ENCODE results near the gene ADAMTSL2.

Gene ADAMTSL2

GRCh38 chr9:133518200-133518599, 16.3 kb upstream of the ADAMTSL2 start:
- Histone ChIP-seq H2AFZ (ENCODE audit: low read depth, low read length) (no peak overlapping the region), H3K4me1 (ENCODE audit: insufficient read depth, low read length) (no peaks in the 10 kb centered on the region), H3K9me3 (ENCODE audit: low read length) (no peaks in the 10 kb centered on the region), H3K4me3 (ENCODE audit: low read length) (no peak overlapping the region), H3K36me3 (ENCODE audit: insufficient read depth, low read length) (no peaks in the 10 kb centered on the region), H3K27me3 (ENCODE audit: insufficient read depth, low read length) (peaks cover 11% of the 10 kb centered on the region)

- H3K36me3 ChIP-seq (ENCODE audit: insufficient read depth, low read length), result no peaks in the 10 kb centered on the region
- no peaks in the 10 kb centered on the region for H3K4me1 ChIP-seq (ENCODE audit: insufficient read depth, low read length)
- H3K4me3 ChIP-seq (ENCODE audit: low read length), result no peak overlapping the region
- H2AFZ ChIP-seq (ENCODE audit: low read depth, low read length), result no peak overlapping the region
- no peaks in the 10 kb centered on the region for H3K9me3 ChIP-seq (ENCODE audit: low read length)
- H3K27me3 ChIP-seq (ENCODE audit: insufficient read depth, low read length), result peaks cover 11% of the 10 kb centered on the region
These were observed 15.6 kb upstream of the ADAMTSL2 start for GRCh38 chr9:133518706-133519449.

- Histone ChIP-seq H3K9me3 (ENCODE audit: low read length) (no peaks in the 10 kb centered on the region), H2AFZ (ENCODE audit: low read depth, low read length) (no peak overlapping the region), H3K27me3 (ENCODE audit: insufficient read depth, low read length) (peaks cover 11% of the 10 kb centered on the region), H3K4me3 (ENCODE audit: low read length) (no peak overlapping the region), H3K4me1 (ENCODE audit: insufficient read depth, low read length) (no peaks in the 10 kb centered on the region), H3K36me3 (ENCODE audit: insufficient read depth, low read length) (no peaks in the 10 kb centered on the region)
These were observed 14.8 kb upstream of the ADAMTSL2 start for GRCh38 chr9:133519693-133520092.

- Histone ChIP-seq H2AFZ (ENCODE audit: low read depth, low read length) (no peak overlapping the region), H3K27me3 (ENCODE audit: insufficient read depth, low read length) (peaks cover 8% of the 10 kb centered on the region), H3K4me1 (ENCODE audit: insufficient read depth, low read length) (no peaks in the 10 kb centered on the region), H3K36me3 (ENCODE audit: insufficient read depth, low read length) (no peaks in the 10 kb centered on the region), H3K9me3 (ENCODE audit: low read length) (no peaks in the 10 kb centered on the region), H3K4me3 (ENCODE audit: low read length) (no peak overlapping the region)
These were observed 14.2 kb upstream of the ADAMTSL2 start for GRCh38 chr9:133520121-133520835.

GRCh38 chr9:133521122-133522072, 13.1 kb upstream of the ADAMTSL2 start:
- Histone ChIP-seq H3K4me1 (ENCODE audit: insufficient read depth, low read length) (peaks cover under 1% of the 10 kb centered on the region), H2AFZ (ENCODE audit: low read depth, low read length) (no peak overlapping the region), H3K36me3 (ENCODE audit: insufficient read depth, low read length) (no peaks in the 10 kb centered on the region), H3K27me3 (ENCODE audit: insufficient read depth, low read length) (peaks cover 7% of the 10 kb centered on the region), H3K4me3 (ENCODE audit: low read length) (no peak overlapping the region), H3K9me3 (ENCODE audit: low read length) (no peaks in the 10 kb centered on the region)

GRCh38 chr9:133522073-133522910, 12.2 kb upstream of the ADAMTSL2 start:
- peaks cover 9% of the 10 kb centered on the region for H3K4me1 ChIP-seq (ENCODE audit: insufficient read depth, low read length)
- peaks cover 3% of the 10 kb centered on the region for H3K27me3 ChIP-seq (ENCODE audit: insufficient read depth, low read length)
- H3K4me3 ChIP-seq (ENCODE audit: low read length), result no peak overlapping the region
- no peaks in the 10 kb centered on the region for H3K36me3 ChIP-seq (ENCODE audit: insufficient read depth, low read length)
- no peaks in the 10 kb centered on the region for H3K9me3 ChIP-seq (ENCODE audit: low read length)
- H2AFZ ChIP-seq (ENCODE audit: low read depth, low read length), result no peak overlapping the region

GRCh38 chr9:133523106-133523505, 11.4 kb upstream of the ADAMTSL2 start:
- peaks cover 15% of the 10 kb centered on the region for H3K4me1 ChIP-seq (ENCODE audit: insufficient read depth, low read length)
- peaks cover 10% of the 10 kb centered on the region for H3K27me3 ChIP-seq (ENCODE audit: insufficient read depth, low read length)
- H3K9me3 ChIP-seq (ENCODE audit: low read length), result no peaks in the 10 kb centered on the region
- no peaks in the 10 kb centered on the region for H3K36me3 ChIP-seq (ENCODE audit: insufficient read depth, low read length)
- no peak overlapping the region for H3K4me3 ChIP-seq (ENCODE audit: low read length)
- H2AFZ ChIP-seq (ENCODE audit: low read depth, low read length), result no peak overlapping the region

GRCh38 chr9:133524146-133524545, 10.4 kb upstream of the ADAMTSL2 start:
- Histone ChIP-seq H3K36me3 (ENCODE audit: insufficient read depth, low read length) (no peaks in the 10 kb centered on the region), H3K9me3 (ENCODE audit: low read length) (no peaks in the 10 kb centered on the region), H3K4me3 (ENCODE audit: low read length) (no peak overlapping the region), H2AFZ (ENCODE audit: low read depth, low read length) (no peak overlapping the region), H3K4me1 (ENCODE audit: insufficient read depth, low read length) (peaks cover 15% of the 10 kb centered on the region), H3K27me3 (ENCODE audit: insufficient read depth, low read length) (peaks cover 18% of the 10 kb centered on the region)

GRCh38 chr9:133524679-133525228, 9.8 kb upstream of the ADAMTSL2 start, which contains the start of gene MYMK:
MYMK (minus strand) TSS chr9:133524959; CDS start chr9:133524844, 115 bp downstream.
- Histone ChIP-seq H2AFZ (ENCODE audit: low read depth, low read length) (no peak within 1 kb of the TSS), H3K4me3 (ENCODE audit: low read length) (no peak within 1 kb of the TSS), H3K9me3 (ENCODE audit: low read length) (no peaks in the 10 kb centered on the region), H3K27me3 (ENCODE audit: insufficient read depth, low read length) (peaks cover 24% of the 10 kb centered on the region), H3K4me1 (ENCODE audit: insufficient read depth, low read length) (peaks cover 15% of the 10 kb centered on the region), H3K36me3 (ENCODE audit: insufficient read depth, low read length) (no peaks in the 10 kb centered on the region)

GRCh38 chr9:133525677-133526076, 8.8 kb upstream of the ADAMTSL2 start:
- H3K36me3 ChIP-seq (ENCODE audit: insufficient read depth, low read length), result no peaks in the 10 kb centered on the region
- H2AFZ ChIP-seq (ENCODE audit: low read depth, low read length), result no peak overlapping the region
- H3K9me3 ChIP-seq (ENCODE audit: low read length), result no peaks in the 10 kb centered on the region
- H3K27me3 ChIP-seq (ENCODE audit: insufficient read depth, low read length), result peaks cover 31% of the 10 kb centered on the region
- no peak overlapping the region for H3K4me3 ChIP-seq (ENCODE audit: low read length)
- H3K4me1 ChIP-seq (ENCODE audit: insufficient read depth, low read length), result peaks cover 15% of the 10 kb centered on the region

- H3K27me3 ChIP-seq (ENCODE audit: insufficient read depth, low read length), result peaks cover 35% of the 10 kb centered on the region
- H3K36me3 ChIP-seq (ENCODE audit: insufficient read depth, low read length), result no peaks in the 10 kb centered on the region
- no peaks in the 10 kb centered on the region for H3K9me3 ChIP-seq (ENCODE audit: low read length)
- H3K4me3 ChIP-seq (ENCODE audit: low read length), result no peak overlapping the region
- H2AFZ ChIP-seq (ENCODE audit: low read depth, low read length), result no peak overlapping the region
- H3K4me1 ChIP-seq (ENCODE audit: insufficient read depth, low read length), result peaks cover 15% of the 10 kb centered on the region
These were observed 7.7 kb upstream of the ADAMTSL2 start for GRCh38 chr9:133526721-133527321.
